Natural killer cell (primary cell): ENCODE data around the gene ZMIZ1. TPM values are rescaled to one million over a fixed set of nuclear protein-coding genes. Genes with fewer than 3 reads are reported as not detected.
A peak's percentile ranks its signal among the peaks of the same experiment; 100 is the strongest.

ENCODE experiments used
- ATAC-seq, 3 donors: fragments of 150-1000 bp in 2 of 3; fragments of 200-7000 bp in 1 of 3; cut with Tn5 transposase; 1 replicate in 1 of 3; 2 replicates in 2 of 3; pipeline ENCODE4 v1.10.0; 2021; ENCODE audit warnings: mild to moderate bottlenecking in 2 of 3, moderate library complexity in 2 of 3
- DNase-seq, 2 donors: peaks; one replicate each; pipeline versions ENCODE4 v3.0.0 to v3.0.0-alpha.2; 2013 to 2021; ENCODE audit warnings: mixed read lengths in 1 of 2
- H3K27ac ChIP-seq: one replicate; pipeline ENCODE4 v1.5.1; 2013; ENCODE audit warnings: mild to moderate bottlenecking, low read length
- H3K27me3 ChIP-seq: one replicate; pipeline ENCODE4 v1.6.1; 2013; ENCODE audit warnings: low read length; ENCODE audit not compliant: control insufficient read depth, insufficient read depth
- H3K36me3 ChIP-seq: one replicate; pipeline ENCODE4 v1.6.1; 2013; ENCODE audit warnings: low read length; ENCODE audit not compliant: control insufficient read depth, insufficient read depth
- H3K4me1 ChIP-seq: one replicate; pipeline ENCODE4 v1.6.1; 2013; ENCODE audit warnings: low read length; ENCODE audit not compliant: control insufficient read depth, insufficient read depth
- H3K4me3 ChIP-seq: one replicate; pipeline ENCODE4 v1.5.1; 2013; ENCODE audit warnings: low read length
- H3K9me3 ChIP-seq: one replicate; pipeline ENCODE4 v1.6.1; 2013; ENCODE audit warnings: low read length; ENCODE audit not compliant: control insufficient read depth, insufficient read depth
- H3K27ac Mint-ChIP-seq, 2 donors: one replicate each; pipeline ENCODE4 v1.8.0; 2022; ENCODE audit warnings: mild to moderate bottlenecking in 2 of 2, mixed read lengths in 2 of 2, moderate library complexity in 1 of 2
- H3K27me3 Mint-ChIP-seq, 2 donors: one replicate each; pipeline ENCODE4 v1.8.0; 2022; ENCODE audit warnings: low read depth in 2 of 2, mixed read lengths in 2 of 2
- H3K36me3 Mint-ChIP-seq: one replicate; pipeline ENCODE4 v1.8.0; 2022; ENCODE audit warnings: mixed read lengths
- H3K4me1 Mint-ChIP-seq, 2 donors: one replicate each; pipeline ENCODE4 v1.8.0; 2022; ENCODE audit warnings: mixed read lengths in 2 of 2
- H3K4me3 Mint-ChIP-seq: one replicate; pipeline ENCODE4 v1.8.0; 2022; ENCODE audit warnings: mild to moderate bottlenecking, moderate library complexity, mixed read lengths
- H3K9me3 Mint-ChIP-seq, 2 donors: one replicate each; pipeline ENCODE4 v1.8.0; 2022; ENCODE audit warnings: mixed read lengths in 2 of 2
- WGBS: methylation state at CpG from one replicate; pipeline ENCODE4 v1.1.7; 2013; ENCODE audit warnings: missing lambda C conversion rate; ENCODE audit not compliant: insufficient coverage; 5-methylcytosine and 5-hydroxymethylcytosine counted together
- intact Hi-C: fragments of 100-400 bp; cut with micrococcal nuclease; formaldehyde crosslinking; loops from one replicate; pipeline ENCODE4 v1.14.2; 2022
- total RNA-seq, 4 donors: library from RNA; stranded (reverse); fragments of 120-200 nt in 1 of 4; gene quantifications; one replicate each; pipeline versions ENCODE4 v1.2.3 to v1.2.4, GENCODE V29; 2013 to 2022
- TF ChIP-seq, protein P1 (sequence below): fragments of 200-600 bp; IDR thresholded peaks from one replicate; pipeline ENCODE4 v1.8.0; 2022; ENCODE audit warnings: antibody characterized with exemption

ZMIZ1 gene
- total RNA-seq, 3 donors from 2014 or later (not counting 1 experiment from before 2014, with no cell fraction given), result 36.5 to 51.5 (median 37.9) TPM

DNA sequence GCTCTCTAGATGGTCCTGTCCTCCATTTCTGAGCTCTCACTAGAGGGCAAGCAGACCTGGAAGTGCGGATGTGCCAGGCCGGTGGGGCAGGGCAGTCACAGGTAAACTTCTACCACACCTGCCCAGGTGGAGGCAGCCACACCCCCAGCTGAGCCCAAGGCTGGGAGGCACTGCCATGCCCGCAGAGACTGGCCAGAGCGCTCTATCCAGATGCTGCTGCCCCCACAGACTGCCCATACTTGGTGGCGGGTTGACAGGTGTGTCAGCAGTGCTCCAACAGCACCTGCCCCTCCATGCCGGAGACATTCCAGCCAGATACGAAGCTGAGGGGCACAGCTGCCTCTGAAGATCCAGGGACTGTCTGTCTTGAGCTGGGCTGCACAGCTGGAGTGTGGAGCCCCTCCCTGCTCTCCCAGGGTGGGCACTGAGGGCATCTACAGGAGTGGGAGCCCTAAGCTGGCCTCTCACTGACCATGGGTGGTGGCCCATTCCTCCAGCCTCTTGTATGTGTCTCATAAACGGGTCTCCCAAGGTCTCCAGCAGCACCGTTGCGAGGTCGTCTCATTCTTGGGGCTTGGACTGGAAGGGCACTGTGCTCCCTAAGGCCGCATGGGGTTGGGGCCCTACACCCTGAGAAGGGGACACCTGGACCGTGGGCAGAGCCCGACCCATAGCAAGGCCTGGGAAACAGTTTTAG is 240.4 kb downstream of the ZMIZ1 start:
- Histone ChIP-seq H3K27ac (no peak overlapping the region), H3K9me3 (no peaks in the 10 kb centered on the region), H3K27me3 (no peaks in the 10 kb centered on the region), H3K36me3 (peaks cover 76% of the 10 kb centered on the region), H3K4me1 (no peaks in the 10 kb centered on the region), H3K4me3 (no peak overlapping the region)
- H3K27me3 Mint-ChIP-seq, result no peaks in the 10 kb centered on the region
- TF ChIP-seq, protein P1, sequence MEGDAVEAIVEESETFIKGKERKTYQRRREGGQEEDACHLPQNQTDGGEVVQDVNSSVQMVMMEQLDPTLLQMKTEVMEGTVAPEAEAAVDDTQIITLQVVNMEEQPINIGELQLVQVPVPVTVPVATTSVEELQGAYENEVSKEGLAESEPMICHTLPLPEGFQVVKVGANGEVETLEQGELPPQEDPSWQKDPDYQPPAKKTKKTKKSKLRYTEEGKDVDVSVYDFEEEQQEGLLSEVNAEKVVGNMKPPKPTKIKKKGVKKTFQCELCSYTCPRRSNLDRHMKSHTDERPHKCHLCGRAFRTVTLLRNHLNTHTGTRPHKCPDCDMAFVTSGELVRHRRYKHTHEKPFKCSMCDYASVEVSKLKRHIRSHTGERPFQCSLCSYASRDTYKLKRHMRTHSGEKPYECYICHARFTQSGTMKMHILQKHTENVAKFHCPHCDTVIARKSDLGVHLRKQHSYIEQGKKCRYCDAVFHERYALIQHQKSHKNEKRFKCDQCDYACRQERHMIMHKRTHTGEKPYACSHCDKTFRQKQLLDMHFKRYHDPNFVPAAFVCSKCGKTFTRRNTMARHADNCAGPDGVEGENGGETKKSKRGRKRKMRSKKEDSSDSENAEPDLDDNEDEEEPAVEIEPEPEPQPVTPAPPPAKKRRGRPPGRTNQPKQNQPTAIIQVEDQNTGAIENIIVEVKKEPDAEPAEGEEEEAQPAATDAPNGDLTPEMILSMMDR, result no peak
- no peaks in the 10 kb centered on the region for H3K9me3 Mint-ChIP-seq
- H3K4me3 Mint-ChIP-seq, result no peak overlapping the region
- ATAC-seq (no peak), DNase-seq (no peak)
- H3K27ac Mint-ChIP-seq, result no peak overlapping the region
- intact Hi-C loops, result no loop called here
- H3K4me1 Mint-ChIP-seq, result peaks cover 5 to 26% of the 10 kb centered on the region in 2 donors
- 90% methylated on average over 14 of the region's 14 CpGs for WGBS
- no peaks in the 10 kb centered on the region for H3K36me3 Mint-ChIP-seq

GRCh38 chr10:79310200-79310865 is 241.6 kb downstream of the ZMIZ1 start:
- no peak overlapping the region for H3K4me3 Mint-ChIP-seq
- ATAC-seq (no peak), DNase-seq (no peak)
- Histone ChIP-seq H3K27ac (no peak overlapping the region), H3K36me3 (peaks cover 64% of the 10 kb centered on the region), H3K4me3 (no peak overlapping the region), H3K27me3 (no peaks in the 10 kb centered on the region), H3K4me1 (no peaks in the 10 kb centered on the region), H3K9me3 (no peaks in the 10 kb centered on the region)
- no peaks in the 10 kb centered on the region for H3K9me3 Mint-ChIP-seq
- H3K4me1 Mint-ChIP-seq, result peaks cover 5 to 30% of the 10 kb centered on the region in 2 donors
- intact Hi-C loops, result no loop called here
- TF ChIP-seq, protein P1, result no peak
- 95% methylated on average over 29 of the region's 29 CpGs for WGBS
- H3K36me3 Mint-ChIP-seq, result no peaks in the 10 kb centered on the region
- no peaks in the 10 kb centered on the region for H3K27me3 Mint-ChIP-seq
- H3K27ac Mint-ChIP-seq, result peak overlapping the region in 1 of 2 donors; percentile 48

DNA sequence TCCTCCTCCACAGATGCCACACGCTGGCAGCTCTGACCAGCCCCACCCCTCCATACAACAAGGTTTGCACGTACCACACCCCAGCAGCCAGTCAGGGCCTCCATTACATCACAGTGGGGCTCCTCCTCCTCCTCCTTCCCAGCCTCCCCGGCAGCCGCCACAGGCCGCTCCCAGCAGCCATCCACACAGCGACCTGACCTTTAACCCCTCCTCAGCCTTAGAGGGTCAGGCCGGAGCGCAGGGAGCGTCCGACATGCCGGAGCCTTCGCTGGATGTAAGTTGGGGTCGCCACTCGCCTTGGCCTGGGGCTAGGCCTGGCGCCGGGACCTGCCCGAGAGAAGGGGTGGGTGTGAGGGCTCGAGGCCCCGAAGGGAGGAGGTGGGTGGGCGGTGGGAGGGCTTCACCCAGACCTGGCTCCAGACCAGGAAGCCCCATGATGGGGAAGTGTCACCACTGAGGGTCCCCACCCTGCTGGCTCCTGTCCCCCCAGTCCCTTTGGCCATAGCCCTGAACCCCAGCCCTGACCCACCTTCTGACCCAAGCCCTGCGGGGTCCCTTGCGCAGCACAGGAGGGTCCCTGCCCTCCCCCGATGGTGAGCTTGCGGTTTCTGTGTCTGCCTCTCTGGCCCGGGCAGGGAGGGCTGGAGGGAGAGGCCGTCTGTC is 242.3 kb downstream of the ZMIZ1 start:
- TF ChIP-seq, protein P1, result no peak
- H3K4me1 Mint-ChIP-seq, result peaks cover 10 to 30% of the 10 kb centered on the region in 2 donors
- DNase-seq, result no peak
- H3K9me3 Mint-ChIP-seq, result no peaks in the 10 kb centered on the region
- no peaks in the 10 kb centered on the region for H3K36me3 Mint-ChIP-seq
- H3K27me3 Mint-ChIP-seq, result no peaks in the 10 kb centered on the region
- no peaks in the 10 kb centered on the region for H3K9me3 ChIP-seq
- intact Hi-C loops, result no loop called here
- 91% methylated on average over 26 of the region's 26 CpGs for WGBS
- H3K36me3 ChIP-seq, result peaks cover 57% of the 10 kb centered on the region
- H3K27me3 ChIP-seq, result no peaks in the 10 kb centered on the region
- H3K27ac Mint-ChIP-seq, result peak overlapping the region in 1 of 2 donors; percentile 48
- H3K4me3 ChIP-seq, result no peak overlapping the region
- H3K4me3 Mint-ChIP-seq, result no peak overlapping the region
- H3K27ac ChIP-seq, result no peak overlapping the region
- no peaks in the 10 kb centered on the region for H3K4me1 ChIP-seq
- no peak for ATAC-seq
